WTC11 (cell line): ENCODE results near the gene TIE1. TPM values are rescaled to one million over a fixed set of nuclear protein-coding genes. Genes with fewer than 3 reads are reported as not detected.

Experiments
- ATAC-seq: fragments of 200-7000 bp; cut with Tn5 transposase; 2 replicates; pipeline ENCODE4 v1.10.0; 2021; ENCODE audit warnings: mild to moderate bottlenecking, moderate library complexity
- CTCF ChIA-PET: fragments of 300-600 bp; sonication (Branson Sonifier 250); formaldehyde crosslinking; loops from one replicate; lab custom pipeline; 2021; ENCODE audit warnings: antibody characterized with exemption; lab: Charles Lee
- POLR2A ChIA-PET: fragments of 350-600 bp; sonication (Branson Sonifier 250); formaldehyde crosslinking; loops from one replicate; lab custom pipeline; 2021; ENCODE audit warnings: antibody characterized with exemption; lab: Charles Lee
- DNase-seq: peaks from one replicate; pipeline ENCODE4 v3.0.0; 2021; ENCODE audit warnings: low spot score
- H3K27ac Mint-ChIP-seq: 2 replicates; pipeline ENCODE4 v1.8.0; 2021; ENCODE audit warnings: mixed read lengths
- H3K27me3 Mint-ChIP-seq: 2 replicates; pipeline ENCODE4 v1.8.0; 2021; ENCODE audit warnings: low read depth, mild to moderate bottlenecking, moderate library complexity, mixed read lengths
- H3K36me3 Mint-ChIP-seq: 2 replicates; pipeline ENCODE4 v1.8.0; 2021; ENCODE audit warnings: mixed read lengths
- H3K4me1 Mint-ChIP-seq: 2 replicates; pipeline ENCODE4 v1.8.0; 2022; ENCODE audit warnings: mixed read lengths
- H3K4me3 Mint-ChIP-seq: 2 replicates; pipeline ENCODE4 v1.8.0; 2021; ENCODE audit warnings: mild to moderate bottlenecking, moderate library complexity, mixed read lengths
- H3K9me3 Mint-ChIP-seq: 2 replicates; pipeline ENCODE4 v1.8.0; 2021; ENCODE audit warnings: mixed read lengths
- ARID4B ChIP-seq: sonication (generic); formaldehyde crosslinking; IDR thresholded peaks from 2 replicates; pipeline ENCODE4 v1.8.0; 2023; ENCODE audit warnings: missing genetic modification reagents, mild to moderate bottlenecking, borderline replicate concordance
- ATF3 ChIP-seq: sonication (generic); formaldehyde crosslinking; conservative IDR thresholded peaks from 2 replicates; pipeline ENCODE4 v1.8.1; 2022; ENCODE audit warnings: mild to moderate bottlenecking, missing genetic modification reagents
- ATF6 ChIP-seq: sonication (generic); formaldehyde crosslinking; IDR thresholded peaks from 2 replicates; pipeline ENCODE4 v1.8.1; 2023; ENCODE audit warnings: mild to moderate bottlenecking, missing genetic modification reagents
- ELF4 ChIP-seq: sonication (generic); formaldehyde crosslinking; IDR thresholded peaks from 2 replicates; pipeline ENCODE4 v1.8.1; 2022; ENCODE audit warnings: low read depth, mild to moderate bottlenecking, moderate library complexity, missing genetic modification reagents
- FOXJ3 ChIP-seq: sonication (generic); formaldehyde crosslinking; IDR thresholded peaks from 2 replicates; pipeline ENCODE4 v1.9.0; 2021; ENCODE audit warnings: missing genetic modification reagents, mild to moderate bottlenecking, borderline replicate concordance
- GABPB1 ChIP-seq: sonication (generic); formaldehyde crosslinking; IDR thresholded peaks from 2 replicates; pipeline ENCODE4 v1.8.1; 2023; ENCODE audit warnings: mild to moderate bottlenecking, missing genetic modification reagents
- GRHL2 ChIP-seq: fragments of 250-450 bp; sonication (Bioruptor Pico); IDR thresholded peaks from 2 replicates; pipeline ENCODE4 v1.8.0; 2022; ENCODE audit warnings: mild to moderate bottlenecking, moderate library complexity; ENCODE audit not compliant: insufficient replicate concordance, severe bottlenecking
- HMGA2 ChIP-seq: fragments of 250-450 bp; sonication (Bioruptor Pico); IDR thresholded peaks from 2 replicates; pipeline ENCODE4 v1.4.0; 2021; ENCODE audit warnings: mild to moderate bottlenecking, moderate library complexity
- IRF1 ChIP-seq: sonication (generic); formaldehyde crosslinking; IDR thresholded peaks from 2 replicates; pipeline ENCODE4 v1.8.0; 2023; ENCODE audit warnings: missing genetic modification reagents
- IRF2 ChIP-seq: sonication (generic); formaldehyde crosslinking; IDR thresholded peaks from 2 replicates; pipeline ENCODE4 v1.8.0; 2022; ENCODE audit warnings: low read depth, missing genetic modification reagents, borderline replicate concordance
- MAX ChIP-seq: sonication (generic); formaldehyde crosslinking; IDR thresholded peaks from 2 replicates; pipeline ENCODE4 v1.8.0; 2022; ENCODE audit warnings: mild to moderate bottlenecking, missing genetic modification reagents
- MLX ChIP-seq: sonication (generic); formaldehyde crosslinking; IDR thresholded peaks from 2 replicates; pipeline ENCODE4 v1.8.1; 2023; ENCODE audit warnings: mild to moderate bottlenecking, missing genetic modification reagents, moderate library complexity
- MXD4 ChIP-seq: fragments of 250-450 bp; sonication (Bioruptor Pico); IDR thresholded peaks from 2 replicates; pipeline ENCODE4 v1.8.0; 2021; ENCODE audit warnings: mild to moderate bottlenecking, moderate library complexity, borderline replicate concordance
- MYBL2 ChIP-seq: sonication (generic); formaldehyde crosslinking; IDR thresholded peaks from 2 replicates; pipeline ENCODE4 v1.8.1; 2023; ENCODE audit warnings: mild to moderate bottlenecking, moderate library complexity, missing genetic modification reagents
- NFATC4 ChIP-seq: fragments of 250-450 bp; sonication (Bioruptor Pico); IDR thresholded peaks from 2 replicates; pipeline ENCODE4 v1.9.0; 2021; ENCODE audit warnings: mild to moderate bottlenecking
- NFE2L1 ChIP-seq: sonication (generic); formaldehyde crosslinking; IDR thresholded peaks from 2 replicates; pipeline ENCODE4 v1.8.1; 2023; ENCODE audit warnings: missing genetic modification reagents
- NR1H2 ChIP-seq: sonication (generic); formaldehyde crosslinking; IDR thresholded peaks from 2 replicates; pipeline ENCODE4 v1.9.0; 2021; ENCODE audit warnings: mild to moderate bottlenecking, moderate library complexity, missing genetic modification reagents
- NR2C2 ChIP-seq: sonication (generic); formaldehyde crosslinking; IDR thresholded peaks from 2 replicates; pipeline ENCODE4 v1.8.0; 2022; ENCODE audit warnings: mild to moderate bottlenecking, missing genetic modification reagents
- PRRX2 ChIP-seq: fragments of 250-450 bp; sonication (Bioruptor Pico); IDR thresholded peaks from 2 replicates; pipeline ENCODE4 v1.8.0; 2021; ENCODE audit warnings: mild to moderate bottlenecking
- RELA ChIP-seq: sonication (generic); formaldehyde crosslinking; IDR thresholded peaks from 2 replicates; pipeline ENCODE4 v1.8.1; 2022; ENCODE audit warnings: missing genetic modification reagents, mild to moderate bottlenecking, borderline replicate concordance
- SP1 ChIP-seq: sonication (generic); formaldehyde crosslinking; conservative IDR thresholded peaks from 2 replicates; pipeline ENCODE4 v1.8.1; 2022; ENCODE audit warnings: missing genetic modification reagents
- TEAD4 ChIP-seq: sonication (generic); formaldehyde crosslinking; IDR thresholded peaks from 2 replicates; pipeline ENCODE4 v1.8.0; 2022; ENCODE audit warnings: mild to moderate bottlenecking, missing genetic modification reagents
- USF2 ChIP-seq: sonication (generic); formaldehyde crosslinking; IDR thresholded peaks from 2 replicates; pipeline ENCODE4 v1.8.1; 2023; ENCODE audit warnings: mild to moderate bottlenecking, missing genetic modification reagents, moderate library complexity
- ZNF219 ChIP-seq: sonication (generic); formaldehyde crosslinking; IDR thresholded peaks from 2 replicates; pipeline ENCODE4 v1.8.0; 2023; ENCODE audit warnings: missing genetic modification reagents, mild to moderate bottlenecking, borderline replicate concordance
- ZNF317 ChIP-seq: sonication (generic); formaldehyde crosslinking; IDR thresholded peaks from 2 replicates; pipeline ENCODE4 v1.8.1; 2023; ENCODE audit warnings: low read depth, mild to moderate bottlenecking, moderate library complexity, missing genetic modification reagents, borderline replicate concordance
- ZNF416 ChIP-seq: fragments of 250-450 bp; sonication (Bioruptor Pico); IDR thresholded peaks from 2 replicates; pipeline ENCODE4 v1.9.0; 2021; ENCODE audit warnings: mild to moderate bottlenecking, inconsistent platforms
- total RNA-seq: library from RNA; stranded (reverse); gene quantifications from 3 replicates; pipeline ENCODE4 v1.2.3, GENCODE V29; 2021

TIE1 gene
- total RNA-seq, 1 experiment from 2014 or later, result 2.5 TPM

- TF ChIP-seq ATF3 (CRISPR knock-in tag) (no peak), GABPB1 (CRISPR knock-in tag) (no peak; the same call in 1 of the 2 replicates), SP1 (CRISPR knock-in tag) (peak; percentile 78; the same call in 1 of the 2 replicates), ELF4 (CRISPR knock-in tag) (no peak), NR2C2 (CRISPR knock-in tag) (no peak; the same call in 1 of the 2 replicates), HMGA2 (no peak), ZNF416 (CRISPR knock-in tag) (no peak), PRRX2 (no peak), MXD4 (CRISPR knock-in tag) (no peak), MLX (CRISPR knock-in tag) (no peak), RELA (no peak; the same call in 1 of the 2 replicates), GRHL2 (CRISPR knock-in tag) (no peak), NFATC4 (CRISPR knock-in tag) (no peak), MAX (CRISPR knock-in tag) (peak; percentile 94), IRF2 (no peak), MYBL2 (CRISPR knock-in tag) (peak; percentile 80; the same call in 1 of the 2 replicates), ZNF317 (CRISPR knock-in tag) (no peak), NFE2L1 (CRISPR knock-in tag) (no peak), ATF6 (CRISPR knock-in tag) (no peak), IRF1 (CRISPR knock-in tag) (no peak)
Observed at GRCh38 chr1:43367904-43368645, 67.3 kb downstream of the TIE1 start, which contains the start of gene ELOVL1 (continued).

GRCh38 chr1:43368646-43369020 is 67.9 kb downstream of the TIE1 start:
- Mint-ChIP-seq H3K27ac (peak overlapping the region; percentile 97), H3K4me3 (peak overlapping the region; percentile 81), H3K4me1 (peaks cover 23% of the 10 kb centered on the region), H3K9me3 (no peaks in the 10 kb centered on the region), H3K36me3 (peaks cover 14% of the 10 kb centered on the region), H3K27me3 (no peaks in the 10 kb centered on the region)
- ChIA-PET CTCF (interaction anchor here (1.3 to 2.5 kb wide), 5 partner anchors 11 to 83 kb away, joined by 4 to 23 read pairs (median 7); partner anchors contain the start of genes C1orf210, CDC20, MED8 and SZT2), POLR2A (interaction anchor here (1.0 to 2.1 kb wide), 3 partner anchors 10 to 98 kb away, joined by 5 to 17 read pairs (median 5); partner anchors contain the start of genes CDC20, MED8, SZT2 and TMEM125)
- ATAC-seq (no peak), DNase-seq (no peak)
- TF ChIP-seq USF2 (CRISPR knock-in tag) (no peak), IRF1 (CRISPR knock-in tag) (no peak), NR1H2 (CRISPR knock-in tag) (no peak), ZNF219 (CRISPR knock-in tag) (no peak), RELA (no peak), PRRX2 (no peak), TEAD4 (no peak), SP1 (CRISPR knock-in tag) (no peak), FOXJ3 (CRISPR knock-in tag) (no peak), ARID4B (no peak), NR2C2 (CRISPR knock-in tag) (no peak)
